OCI-M2 (cell line): ENCODE results near the gene NCK2.

ENCODE experiments used
- DNase-seq: peaks from one replicate; lab custom pipeline; 2025; ENCODE audit not compliant: unreplicated experiment; lab: John Stamatoyannopoulos, UW

NCK2 gene

DNA sequence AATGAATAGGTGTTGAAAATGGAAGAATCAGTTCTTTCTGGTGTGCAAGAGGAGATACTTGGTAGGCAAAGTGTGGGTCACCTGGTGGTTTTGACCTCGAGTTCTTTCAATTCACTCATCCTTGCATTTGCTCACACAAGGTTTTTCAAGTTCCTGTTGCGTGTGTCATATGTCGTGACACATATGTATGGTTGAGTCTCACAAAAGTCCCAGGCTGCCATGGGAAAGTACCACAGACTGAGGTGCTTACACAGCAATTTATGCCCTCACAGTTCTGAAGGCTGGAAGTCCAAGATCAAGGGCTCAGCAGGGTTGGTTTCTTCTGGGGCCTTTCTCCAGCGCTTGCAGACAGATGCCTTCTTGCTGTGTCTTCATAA, 64.4 kb downstream of the NCK2 start:
- no peak for DNase-seq

DNA sequence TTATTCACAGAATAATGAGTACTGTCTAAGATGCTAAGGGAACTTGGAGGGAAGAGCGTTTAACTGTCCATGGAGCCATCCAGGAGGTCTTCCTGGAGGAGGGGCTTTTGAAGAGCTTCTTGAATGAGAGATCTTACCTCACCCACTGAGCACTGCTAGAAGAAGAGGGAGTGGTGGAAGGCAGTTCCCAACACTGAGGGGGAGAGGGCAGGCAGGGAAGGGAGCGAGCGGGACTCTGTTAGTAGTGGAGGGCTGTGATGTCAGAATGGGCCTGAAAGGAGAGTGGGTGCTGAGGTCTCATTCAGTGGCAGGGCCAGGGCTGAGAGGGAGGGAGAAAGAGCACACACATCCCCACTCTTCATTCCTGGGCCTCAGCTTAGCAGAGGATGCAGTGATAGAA, 65.0 kb downstream of the NCK2 start:
- DNase-seq, result no peak

DNA sequence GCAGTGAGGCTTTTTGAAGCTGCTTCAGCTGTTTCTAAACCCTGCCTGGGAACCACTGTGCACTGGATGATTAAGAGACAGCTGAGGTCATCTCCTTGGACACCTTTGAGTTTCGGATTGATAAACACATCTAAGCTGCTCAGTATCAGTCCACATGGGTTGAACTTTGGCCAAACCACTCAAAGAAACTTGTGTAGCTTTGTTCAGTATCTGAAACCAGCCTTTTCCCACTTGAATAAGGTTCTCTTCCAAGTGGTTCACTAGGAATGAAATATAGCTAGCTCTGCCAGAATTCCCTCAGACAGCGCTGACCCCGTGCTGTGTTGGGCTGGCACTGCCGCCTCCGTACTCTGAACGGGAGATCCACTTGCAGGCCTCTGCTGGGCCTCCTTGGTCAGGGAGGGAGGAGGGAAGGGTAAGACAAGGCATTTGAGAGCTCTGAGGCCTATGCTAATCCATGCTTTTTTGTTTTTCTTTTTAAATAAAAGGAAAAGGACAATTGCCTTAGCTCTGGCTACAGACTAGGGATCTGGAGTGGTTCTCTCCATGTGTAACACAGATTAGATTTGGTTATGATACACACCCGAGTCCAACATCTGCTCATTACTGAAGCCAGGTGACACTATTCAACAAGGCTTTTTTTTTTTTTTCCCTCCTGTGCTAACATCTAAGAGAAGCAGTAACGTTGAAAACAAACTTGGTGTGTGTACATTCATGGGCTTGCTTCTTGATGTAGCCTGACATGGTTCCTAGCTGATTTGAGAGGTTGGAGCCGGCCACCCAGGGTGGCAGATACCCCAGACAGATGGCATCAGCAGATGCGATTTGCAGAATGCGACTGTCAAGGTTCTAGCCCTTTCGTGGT, 67.7 kb downstream of the NCK2 start:
- no peak for DNase-seq

DNA sequence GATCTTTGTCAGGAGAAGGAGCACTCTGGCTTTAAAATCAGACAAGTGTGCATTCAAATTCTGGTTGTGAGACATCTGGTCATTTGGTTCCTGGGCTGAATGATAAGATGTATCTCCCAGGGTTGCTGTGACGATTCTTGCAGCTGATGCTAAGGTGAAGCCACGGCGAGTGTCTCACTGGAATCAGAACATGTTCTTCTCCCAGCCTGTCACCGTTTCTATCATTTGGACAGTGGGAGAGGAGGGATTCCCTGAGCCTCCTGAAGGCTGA, 68.3 kb downstream of the NCK2 start:
- DNase-seq, result no peak

DNA sequence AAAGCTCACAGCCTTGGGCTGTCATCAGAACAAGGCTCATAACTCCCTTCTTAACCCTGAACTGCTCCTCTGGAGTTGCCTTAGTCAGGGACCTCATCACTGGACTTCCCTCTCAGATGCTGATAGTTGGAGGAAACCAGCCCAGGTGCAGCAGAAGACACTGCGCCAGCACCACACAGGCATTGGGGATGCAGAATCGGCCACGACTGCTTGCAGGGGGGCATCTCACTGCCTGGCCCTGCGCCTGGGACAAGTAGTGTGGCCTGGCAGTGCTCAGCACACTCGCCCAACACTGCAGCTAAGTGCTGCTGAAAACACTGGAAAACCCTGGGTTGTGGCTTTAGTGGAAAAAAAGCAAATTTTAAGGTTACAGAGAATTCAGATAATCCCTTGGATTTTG, 68.7 kb downstream of the NCK2 start:
- no peak for DNase-seq

DNA sequence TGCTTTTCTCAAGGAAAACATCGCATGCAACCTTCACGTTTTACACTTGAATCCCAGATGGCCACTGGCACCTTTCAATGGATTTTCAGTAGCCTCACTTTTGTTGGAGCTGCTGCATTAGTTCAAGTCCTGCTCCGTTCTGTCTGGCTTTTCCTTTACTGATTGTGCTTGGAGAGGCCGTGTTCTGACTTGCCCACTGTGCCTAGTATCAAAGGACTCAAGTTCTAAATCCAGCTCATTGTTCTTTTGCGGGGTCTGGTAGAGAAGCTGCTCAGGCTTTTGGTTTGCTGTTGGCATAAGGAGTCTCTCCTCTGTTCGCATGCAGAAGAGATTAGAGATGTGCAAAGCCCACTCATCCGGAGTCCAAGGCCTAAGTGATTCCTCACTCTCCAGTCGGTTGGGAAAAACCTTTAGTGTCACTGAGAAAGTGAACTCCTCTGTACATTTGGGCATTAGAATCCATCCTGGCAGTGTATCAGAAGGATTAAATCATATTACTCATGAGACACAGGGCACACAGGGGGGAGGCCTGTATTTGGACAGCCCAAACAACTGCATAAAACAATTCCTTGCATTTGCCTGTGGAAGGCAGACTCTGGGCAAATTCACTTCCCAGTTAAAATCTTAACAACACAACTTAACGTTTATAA, 69.7 kb downstream of the NCK2 start:
- no peak for DNase-seq

DNA sequence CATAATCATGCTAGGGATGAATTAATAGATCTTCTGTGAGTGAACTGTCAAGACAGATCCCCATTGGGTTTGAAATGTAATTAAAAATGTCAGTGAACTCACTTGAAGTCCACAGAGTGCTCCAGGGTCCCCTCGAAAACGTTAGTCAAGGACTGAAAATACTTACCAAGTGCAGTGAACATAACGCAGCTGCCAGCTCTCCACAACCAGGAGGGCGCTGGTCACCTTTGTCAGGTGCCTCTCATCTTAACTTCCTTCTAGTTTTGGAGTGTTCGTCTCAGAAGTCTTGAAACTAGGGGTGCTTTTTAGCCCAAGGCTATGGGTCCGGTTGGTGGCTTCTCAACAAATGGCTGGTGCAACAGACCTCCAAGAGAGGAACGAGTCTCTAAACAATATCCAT, 70.7 kb downstream of the NCK2 start:
- no peak for DNase-seq

DNA sequence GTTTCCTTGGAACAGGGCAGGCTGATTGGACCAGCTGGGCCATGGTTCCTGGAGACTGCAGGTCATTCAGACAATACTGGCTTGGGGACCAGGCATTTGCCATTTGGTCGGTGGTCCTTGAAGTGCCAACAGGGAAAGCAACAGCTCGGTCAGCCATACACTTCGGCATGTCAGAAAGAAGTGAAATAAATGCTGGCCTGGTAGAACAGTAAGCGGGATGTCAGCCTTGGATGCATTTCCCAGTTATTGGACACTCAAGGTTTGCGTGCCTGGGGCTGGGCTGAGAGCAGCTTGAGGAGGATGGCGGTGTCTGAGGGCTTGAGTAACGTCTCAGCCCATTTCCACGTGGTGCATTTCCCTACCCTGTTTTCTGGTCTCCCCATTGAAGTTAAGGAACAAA, 75.4 kb downstream of the NCK2 start:
- no peak for DNase-seq

DNA sequence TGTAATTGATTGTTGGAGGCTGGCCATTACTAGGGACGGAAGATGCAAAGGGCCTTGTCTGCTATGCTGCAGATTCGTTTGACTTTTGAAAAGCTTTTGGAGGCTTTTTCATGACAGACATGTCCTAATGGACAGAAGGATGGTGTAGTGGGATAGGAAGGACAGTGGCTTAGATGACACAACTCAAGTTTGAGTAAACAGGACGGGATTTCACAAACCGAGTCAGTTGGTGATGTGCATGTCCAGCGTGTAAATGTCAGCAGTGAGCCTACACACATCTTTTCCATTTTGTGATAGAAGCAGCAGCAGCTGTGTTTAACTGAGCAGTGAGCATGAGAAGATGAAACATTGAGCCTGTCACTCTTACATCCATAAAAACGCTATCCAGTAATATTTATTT, 76.0 kb downstream of the NCK2 start:
- no peak for DNase-seq

DNA sequence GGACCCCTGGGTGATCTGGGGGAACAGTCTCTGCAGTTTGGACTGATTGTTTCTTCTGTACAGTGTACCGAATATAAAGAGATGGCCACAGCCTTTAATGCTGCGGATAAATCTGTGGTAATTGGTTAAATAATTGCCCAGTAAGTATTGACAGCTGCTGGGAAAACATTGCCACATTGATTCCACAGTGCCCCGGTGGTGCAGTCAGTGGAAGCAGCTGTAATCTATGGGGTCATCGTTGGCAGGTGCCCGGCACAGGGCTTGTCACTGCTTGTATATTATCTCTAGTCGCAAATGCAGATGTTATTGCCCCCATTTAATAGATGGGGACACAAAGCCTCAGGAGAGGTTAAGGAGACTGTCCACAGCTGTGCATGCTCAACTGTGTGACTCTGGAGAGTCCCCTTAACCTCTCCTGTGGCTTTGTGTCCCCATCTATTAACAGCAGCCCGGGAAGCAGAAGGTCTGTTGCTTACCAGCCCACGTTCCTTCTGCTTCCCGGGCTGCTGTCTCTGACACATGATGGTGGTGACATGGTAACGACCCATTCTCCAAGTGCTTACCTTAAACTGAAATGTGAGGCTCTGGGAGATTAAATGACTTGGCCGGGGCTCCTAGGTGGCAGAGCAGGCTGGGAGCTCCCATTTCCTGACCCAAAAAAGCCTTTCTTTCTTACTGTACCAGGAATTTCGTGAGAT, 76.9 kb downstream of the NCK2 start:
- DNase-seq, result no peak

DNA sequence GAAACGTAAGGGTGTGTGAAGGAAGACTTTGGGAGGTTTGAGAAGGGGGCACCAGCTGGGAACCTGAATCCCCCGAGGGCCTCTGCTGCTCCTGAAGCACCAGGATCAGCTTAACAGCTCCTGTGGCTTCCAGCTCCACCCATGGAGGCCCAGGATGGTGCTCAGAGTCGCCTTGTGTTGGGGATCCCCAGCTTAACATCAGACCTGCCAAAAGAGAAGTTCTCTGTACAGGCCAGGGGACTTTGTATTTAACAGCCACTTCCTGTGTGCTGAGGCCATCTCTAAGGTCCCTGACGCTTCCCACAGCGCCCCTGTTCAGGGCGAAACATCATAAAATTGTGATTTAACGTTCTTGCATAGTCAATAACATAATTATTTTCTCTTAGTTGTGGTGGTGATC, 77.5 kb downstream of the NCK2 start:
- no peak for DNase-seq

DNA sequence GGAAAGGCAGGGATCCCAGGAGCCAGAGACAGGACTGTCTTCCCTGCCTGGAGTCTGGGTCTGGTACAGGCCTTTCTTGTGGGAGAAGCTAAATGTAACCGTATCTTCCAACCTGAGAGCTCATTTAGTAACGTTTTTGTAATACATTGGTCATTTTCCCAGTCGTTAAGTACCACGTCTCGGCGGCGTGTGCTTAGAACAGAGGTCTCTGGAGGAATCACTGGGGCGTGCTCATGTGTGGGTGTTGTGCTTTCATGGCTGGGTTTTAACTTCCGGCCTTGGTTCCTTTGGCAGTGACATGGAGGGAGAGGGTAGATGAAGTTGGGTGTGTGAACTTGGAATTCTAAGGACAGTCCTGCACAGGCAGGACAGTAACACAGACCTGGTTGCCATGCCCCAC, 79.7 kb downstream of the NCK2 start:
- no peak for DNase-seq

DNA sequence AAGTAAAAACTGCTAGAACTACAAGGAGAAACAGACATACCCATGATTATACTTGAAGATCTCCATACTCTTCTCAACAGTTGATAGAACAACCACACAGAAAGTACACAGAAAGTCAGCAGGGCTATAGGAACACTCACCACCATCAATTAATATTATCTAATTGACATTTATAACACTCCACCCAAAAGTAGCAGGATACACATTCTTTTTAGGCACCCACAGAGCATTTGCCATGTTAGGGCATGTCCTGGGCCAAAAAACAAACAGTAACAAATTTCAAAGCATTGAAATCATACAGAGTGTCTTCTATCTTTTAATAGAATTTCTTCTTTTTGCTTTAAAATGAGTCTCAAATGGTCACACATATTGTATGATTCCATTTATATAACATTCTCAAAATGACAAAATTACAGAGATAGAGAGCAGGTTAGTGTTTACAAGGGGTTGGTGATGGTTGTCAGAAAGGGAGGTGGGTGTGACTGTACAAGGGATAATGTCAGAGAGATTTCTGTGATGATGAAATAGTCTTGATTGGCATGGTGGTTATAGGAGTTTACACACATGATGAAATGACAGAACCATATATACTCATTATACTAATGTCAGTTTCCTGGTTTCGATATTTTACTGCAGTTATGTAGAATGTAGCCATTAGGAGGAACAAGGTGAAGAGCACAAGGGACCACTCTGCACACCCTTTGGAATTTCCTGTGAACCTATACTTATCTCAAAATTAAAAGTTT, 82.8 kb downstream of the NCK2 start:
- DNase-seq, result no peak

DNA sequence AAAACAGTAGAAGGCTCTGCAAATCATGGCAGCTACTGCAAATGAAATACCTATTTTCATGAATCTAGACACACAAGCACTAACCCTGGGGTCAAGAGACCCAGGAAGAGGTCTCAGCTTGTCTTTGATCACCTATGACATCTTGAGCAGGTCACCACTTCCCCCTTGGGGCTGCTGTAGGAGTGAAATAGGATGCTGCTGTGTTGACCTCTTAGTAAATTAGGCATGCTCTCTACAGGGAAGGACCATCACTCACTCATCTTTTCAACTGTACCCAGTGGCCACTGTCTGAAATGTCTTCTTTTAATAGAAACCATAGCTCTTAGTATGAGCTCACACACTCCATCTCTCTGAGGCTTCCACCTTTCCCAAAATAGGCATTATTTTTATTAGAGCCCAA, 83.8 kb downstream of the NCK2 start:
- no peak for DNase-seq

DNA sequence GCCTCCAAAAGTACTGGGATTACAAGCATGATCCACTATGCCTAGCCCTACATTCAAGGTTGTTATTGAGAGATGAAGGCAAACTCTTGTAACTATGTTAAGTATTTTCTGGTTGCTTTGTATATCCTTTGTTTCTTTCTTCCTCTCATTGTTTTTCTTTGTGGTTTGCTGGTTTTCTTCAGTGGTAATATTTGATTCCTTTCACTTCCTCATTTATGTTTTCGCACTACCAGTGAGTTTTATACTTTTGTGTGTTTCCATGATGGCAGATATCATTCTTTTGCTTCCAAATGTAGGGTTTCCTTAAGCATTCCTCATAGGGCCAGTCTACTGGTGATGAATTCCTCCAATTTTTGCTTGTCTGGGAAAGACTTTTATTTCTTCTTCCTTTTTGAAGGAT, 90.2 kb downstream of the NCK2 start:
- no peak for DNase-seq

DNA sequence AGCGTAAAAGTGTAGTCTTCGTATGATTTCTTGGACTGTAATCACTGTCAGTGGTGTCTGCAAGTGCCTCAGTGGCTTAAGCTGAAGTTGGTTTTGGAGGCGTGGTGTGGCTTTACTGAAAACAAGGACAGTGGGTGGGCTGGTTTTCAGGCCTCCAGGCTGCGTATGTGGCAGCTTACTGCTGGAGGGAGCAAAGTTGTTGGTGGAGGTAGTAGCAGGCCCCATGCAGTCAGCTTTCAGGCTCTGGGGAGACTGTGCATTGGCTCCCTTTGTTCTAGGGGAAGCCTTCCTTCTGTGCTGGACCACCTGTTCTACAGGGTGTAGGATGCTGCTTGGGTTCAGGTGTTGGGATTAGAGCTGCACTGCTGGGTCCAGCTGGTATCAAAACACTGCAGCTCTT, 91.6 kb downstream of the NCK2 start:
- no peak for DNase-seq

DNA sequence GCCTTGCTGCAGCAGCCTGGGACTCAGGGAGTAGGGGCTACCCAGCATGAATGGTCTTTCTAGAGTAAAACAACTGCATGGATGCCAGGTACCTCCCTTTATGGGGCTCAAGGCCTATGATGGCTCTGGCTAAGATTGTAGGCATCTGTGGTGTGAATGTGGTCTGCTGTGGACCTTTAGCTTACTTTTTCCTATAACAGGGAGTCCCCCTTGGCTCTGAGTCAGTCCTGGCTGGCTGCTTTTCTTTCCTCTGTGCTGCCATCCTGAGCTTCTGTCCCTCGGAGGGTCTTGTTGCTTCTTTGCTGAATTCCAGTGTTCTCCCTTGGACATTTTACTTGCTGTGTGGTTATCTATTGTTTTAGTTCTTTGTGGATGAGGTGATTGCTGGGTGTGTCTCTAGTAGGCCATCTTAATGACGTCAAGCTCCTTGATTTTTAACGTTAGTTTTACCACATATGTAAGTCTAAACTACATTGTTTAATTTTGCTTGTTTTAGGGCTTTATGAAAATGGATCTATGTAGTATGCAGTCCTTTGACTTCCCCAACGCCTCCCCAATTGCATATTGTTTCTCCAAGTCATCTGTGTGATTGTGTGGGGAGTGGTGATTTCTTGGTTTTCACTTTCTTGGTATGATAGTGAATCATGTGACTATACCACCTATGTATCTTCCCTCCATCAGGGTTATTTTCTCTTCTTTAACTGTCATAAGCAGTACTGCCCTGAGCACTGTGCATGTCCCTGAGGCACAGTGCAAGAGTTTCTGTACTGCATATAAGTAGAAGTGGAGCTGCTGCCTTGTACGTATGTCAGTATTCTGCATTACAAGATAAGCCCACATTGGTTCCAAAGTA, 92.4 kb downstream of the NCK2 start:
- no peak for DNase-seq

DNA sequence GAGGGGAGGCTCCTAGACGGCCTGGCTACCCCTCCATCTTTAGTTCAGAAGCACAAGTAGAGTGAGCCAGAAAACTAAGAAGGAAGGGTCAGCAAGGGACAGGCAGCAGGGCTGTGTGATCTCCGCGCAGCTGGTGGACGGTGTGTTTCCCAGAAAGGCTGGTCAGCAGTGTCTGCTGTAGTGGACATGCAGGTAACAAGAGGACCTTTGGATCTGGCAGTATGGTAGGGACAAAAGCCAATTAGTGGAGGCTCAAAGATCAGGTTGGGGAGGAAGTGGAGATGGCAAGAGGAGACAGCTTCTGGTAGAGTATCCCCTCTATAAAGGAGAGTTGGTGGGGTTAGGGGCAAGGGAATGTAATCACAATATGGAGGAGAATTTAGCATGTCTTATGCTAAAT, 95.1 kb downstream of the NCK2 start:
- no peak for DNase-seq

DNA sequence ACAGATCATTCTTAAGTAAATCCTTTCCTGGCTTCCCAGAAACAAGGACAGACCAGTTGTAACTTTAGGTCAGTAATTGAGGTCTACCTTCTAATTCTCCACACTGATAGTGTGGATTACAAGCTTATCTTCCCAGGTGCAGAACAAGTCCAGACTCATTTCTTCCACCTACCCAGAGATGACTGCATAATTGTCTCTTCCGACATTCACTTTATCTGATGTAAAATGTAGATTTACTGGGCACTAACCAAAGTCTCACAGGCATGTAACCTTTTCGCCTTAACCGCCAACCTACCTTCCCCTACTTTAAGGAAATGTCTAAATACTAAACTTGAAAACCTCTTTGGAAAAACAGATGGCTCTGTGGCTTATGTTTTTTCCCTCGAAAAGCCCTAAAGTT, 96.2 kb downstream of the NCK2 start:
- DNase-seq, result no peak

DNA sequence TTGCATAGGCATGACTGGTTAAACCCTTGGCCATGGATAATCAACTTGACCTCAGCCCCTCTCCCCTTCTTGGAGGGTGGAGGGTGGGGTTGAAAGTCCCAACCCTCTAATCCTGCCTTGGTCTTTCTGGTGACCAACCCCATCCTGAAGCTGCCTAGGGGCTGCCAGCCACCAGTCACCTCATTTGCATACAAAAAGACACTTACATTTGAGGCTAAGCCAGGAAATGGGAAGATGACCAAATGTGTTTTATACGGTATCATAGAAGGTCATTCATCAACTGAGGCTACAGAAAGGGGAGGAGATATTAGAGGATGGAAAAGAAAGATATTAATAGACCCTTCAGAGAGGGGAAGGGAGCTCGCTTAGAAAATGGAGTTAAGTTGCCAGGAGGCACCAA, 96.8 kb downstream of the NCK2 start:
- no peak for DNase-seq

DNA sequence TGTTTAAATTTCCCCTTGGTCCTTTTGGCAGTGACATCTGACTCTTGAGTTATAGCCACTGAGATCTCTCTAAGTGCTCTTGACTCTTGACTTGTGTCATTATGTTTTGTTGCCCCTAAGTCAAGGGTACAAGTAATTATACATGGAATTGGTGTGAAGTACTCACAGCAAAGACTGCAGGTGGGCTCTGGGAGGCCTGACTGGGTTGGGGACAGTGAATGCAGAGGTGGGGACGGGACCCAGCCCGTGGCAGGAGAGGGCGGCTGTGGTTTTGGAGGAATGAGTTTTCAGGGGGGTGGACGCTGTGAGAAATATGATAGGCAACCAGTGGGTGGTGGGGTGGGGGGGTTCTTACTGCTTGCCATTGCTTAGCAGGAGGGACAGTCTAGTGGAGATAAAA, 97.8 kb downstream of the NCK2 start:
- DNase-seq, result no peak
